Endothelial cell of umbilical vein (primary cell): ENCODE measurements around the gene UBXN2A. TPM values are rescaled to one million over a fixed set of nuclear protein-coding genes. Genes with fewer than 3 reads are reported as not detected.
"Not testable (repeated sequence)": the region's sequence is repeated elsewhere in the genome, so short reads cannot be mapped to it uniquely, and the experiment has no call there.

Experiments
- BruUV-seq: library from RNA; stranded (reverse); fragments of 400-500 nt; replicated peaks from 2 replicates; lab custom pipeline; 2021; lab: Mats Ljungman, UMichigan
- CTCF ChIA-PET: fragments of 300-600, 350-600 bp; sonication (Branson Sonifier 250); formaldehyde crosslinking; loops from one replicate; lab custom pipeline; 2021; ENCODE audit warnings: antibody characterized with exemption, inconsistent platforms; lab: Charles Lee
- POLR2A ChIA-PET: fragments of 300-600, 350-600 bp; sonication (Branson Sonifier 250); formaldehyde crosslinking; loops from one replicate; lab custom pipeline; 2021; ENCODE audit warnings: antibody characterized with exemption, inconsistent platforms; lab: Charles Lee
- DNase-seq: peaks from one replicate; pipeline ENCODE4 v3.0.0-alpha.2; 2011; ENCODE audit warnings: low read depth, low spot score
- FAIRE-seq: peaks from 2 replicates; lab custom pipeline; 2011; peaks lifted over from hg19 to GRCh38; lab: Jason Lieb, UNC
- H2AFZ ChIP-seq: 2 replicates; pipeline ENCODE4 v1.6.0; 2012; ENCODE audit warnings: low read depth, low read length, control low read depth, inconsistent platforms
- H3K27ac ChIP-seq: 2 replicates; pipeline ENCODE4 v1.5.1; 2011; ENCODE audit warnings: low read depth, mild to moderate bottlenecking, control low read depth, low read length, moderate library complexity; ENCODE audit not compliant: insufficient read depth
- H3K27me3 ChIP-seq, 2 experiments: 2 replicates each; pipeline versions ENCODE4 v1.6.0 to v1.6.1; 2011; ENCODE audit warnings: low read length in 2 of 2, mixed read lengths in 1 of 2; ENCODE audit not compliant: control insufficient read depth in 2 of 2, insufficient read depth in 2 of 2
- H3K36me3 ChIP-seq, 2 experiments: 2 replicates in 1 of 2; 3 replicates in 1 of 2; pipeline ENCODE4 v1.5.1; 2011; ENCODE audit warnings: low read length in 2 of 2, mild to moderate bottlenecking in 1 of 2, moderate library complexity in 1 of 2; ENCODE audit not compliant: control insufficient read depth in 2 of 2, insufficient read depth in 2 of 2; ENCODE audit errors: extremely low read depth in 1 of 2
- H3K4me1 ChIP-seq: 3 replicates; pipeline ENCODE4 v1.5.1; 2011; ENCODE audit warnings: mild to moderate bottlenecking, low read length; ENCODE audit not compliant: control insufficient read depth, insufficient read depth; ENCODE audit errors: extremely low read depth
- H3K4me2 ChIP-seq: 2 replicates; pipeline ENCODE4 v1.6.1; 2011; ENCODE audit warnings: low read length, control low read depth, mixed read lengths; ENCODE audit not compliant: insufficient read depth
- H3K4me3 ChIP-seq, 3 experiments: fragments of 200-600 bp in 1 of 3; sonication (generic), shearing (Covaris generic) in 1 of 3; replicated peaks in 1 of 3; 2 replicates each; pipeline ENCODE4 v1.5.1; 2011 to 2016; ENCODE audit warnings: control low read depth in 3 of 3, low read length in 3 of 3, mild to moderate bottlenecking in 2 of 3, inconsistent platforms in 1 of 3, low read depth in 1 of 3, moderate library complexity in 1 of 3; ENCODE audit not compliant: insufficient read depth in 1 of 3
- H3K79me2 ChIP-seq: 2 replicates; pipeline ENCODE4 v1.6.0; 2012; ENCODE audit warnings: low read length, inconsistent platforms; ENCODE audit not compliant: control insufficient read depth, insufficient read depth
- H3K9ac ChIP-seq: replicated peaks from 2 replicates; pipeline ENCODE3; 2011; ENCODE audit warnings: low read length, control low read depth; ENCODE audit not compliant: insufficient read depth; ENCODE audit errors: extremely low read depth
- H3K9me1 ChIP-seq: replicated peaks from 3 replicates; pipeline ENCODE4 v1.6.0; 2011; ENCODE audit warnings: mild to moderate bottlenecking, low read length; ENCODE audit not compliant: control insufficient read depth, insufficient read depth; ENCODE audit errors: extremely low read depth
- H3K9me3 ChIP-seq: replicated peaks from 2 replicates; pipeline ENCODE4 v1.5.1; 2012; ENCODE audit warnings: low read length, inconsistent platforms; ENCODE audit not compliant: control insufficient read depth, insufficient read depth
- H4K20me1 ChIP-seq: replicated peaks from 2 replicates; pipeline ENCODE3; 2011; ENCODE audit warnings: mild to moderate bottlenecking, low read length; ENCODE audit not compliant: control insufficient read depth, insufficient read depth; ENCODE audit errors: extremely low read depth
- JUN ChIP-seq: IDR thresholded peaks from 2 replicates; pipeline ENCODE4 v1.6.1; 2011; ENCODE audit warnings: borderline replicate concordance, low read depth; ENCODE audit not compliant: insufficient read length, insufficient read depth
- POLR2A ChIP-seq: IDR thresholded peaks from 2 replicates; pipeline ENCODE4 v1.6.1; 2012; ENCODE audit warnings: low read depth, mild to moderate bottlenecking, control low read depth, low read length
- POLR2AphosphoS5 ChIP-seq: IDR thresholded peaks from 2 replicates; pipeline ENCODE4 v1.6.1; 2012; ENCODE audit warnings: low read depth, mild to moderate bottlenecking, control low read depth, low read length, moderate library complexity; ENCODE audit not compliant: insufficient read depth
- dilution Hi-C: fragments of 300-500 bp; cut with MboI; formaldehyde crosslinking; loops from one replicate; pipeline ENCODE4 v1.15.0; 2019; ENCODE audit warnings: low sequenced_read_pairs; ENCODE audit not compliant: extremely low pct_ligation_motif_present
- intact Hi-C: fragments of 100-400 bp; cut with micrococcal nuclease; formaldehyde crosslinking; loops from one replicate; pipeline ENCODE4 v1.10.0; 2022
- polyA plus RNA-seq, 4 experiments: library from polyadenylated mRNA; depleted of rRNA in 3 of 4; stranded (reverse) in 3 of 4; unstranded in 1 of 4; fragments of >200 nt; gene quantifications; 2 replicates each; pipeline versions ENCODE4 v1.2.1 to v1.2.3, GENCODE V29; 2011 to 2012; ENCODE audit warnings: missing spikeins in 1 of 4
- total RNA-seq: library from RNA; stranded (reverse); gene quantifications from 2 replicates; pipeline ENCODE4 v1.2.3, GENCODE V29; 2021
- TF ChIP-seq, protein P1 (sequence below): IDR thresholded peaks from 2 replicates; pipeline ENCODE4 v1.6.1; 2011; ENCODE audit not compliant: insufficient read depth, insufficient read length
- TF ChIP-seq, protein P2 (sequence below), 2 donors: IDR thresholded peaks; 1 replicate in 1 of 2; 2 replicates in 1 of 2; pipeline ENCODE4 v1.5.1; 2011; ENCODE audit warnings: low read length in 2 of 2, mild to moderate bottlenecking in 2 of 2, moderate library complexity in 2 of 2, control low read depth in 1 of 2, inconsistent platforms in 1 of 2, low read depth in 1 of 2; ENCODE audit not compliant: insufficient read depth in 1 of 2; ENCODE audit errors: extremely low read depth in 1 of 2

Gene UBXN2A
- total and polyA plus RNA-seq, 2 donors (not counting 3 experiments of a cell fraction or from before 2014, with no cell fraction given), result 3.6 to 19.0 TPM

DNA sequence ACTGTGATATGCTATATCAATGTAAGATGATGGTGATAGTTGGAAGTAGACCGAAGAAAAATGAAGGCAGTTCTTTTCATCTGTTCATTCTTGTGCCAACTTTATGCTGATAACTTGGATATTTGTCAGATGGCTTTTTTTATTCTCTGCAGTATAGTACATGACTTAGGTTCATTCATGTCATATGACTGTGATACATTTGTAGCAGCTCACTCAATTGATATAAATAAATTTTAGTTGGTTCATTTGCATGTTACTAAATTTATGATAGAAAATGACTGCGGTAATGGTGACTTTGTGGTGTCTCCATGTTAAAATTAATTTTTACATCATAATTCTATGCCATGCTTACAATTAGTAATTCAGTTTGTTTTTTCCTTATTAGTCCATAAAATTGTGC lies 7.1 kb downstream of the UBXN2A start:
- DNase-seq (no peak), FAIRE-seq (no peak)
- no peak overlapping the region for H3K27ac ChIP-seq
- H3K4me1 ChIP-seq, result no peaks in the 10 kb centered on the region
- CTCF ChIA-PET, result no interaction called here
- no peaks in the 10 kb centered on the region for H3K36me3 ChIP-seq
- dilution Hi-C loops (no loop called here), intact Hi-C loops (no loop called here)
- no peaks in the 10 kb centered on the region for H4K20me1 ChIP-seq
- H2AFZ ChIP-seq, result no peak overlapping the region
- peaks cover 32% of the 10 kb centered on the region for H3K79me2 ChIP-seq
- BruUV-seq, result no TSS peak
- TF ChIP-seq, protein P1, sequence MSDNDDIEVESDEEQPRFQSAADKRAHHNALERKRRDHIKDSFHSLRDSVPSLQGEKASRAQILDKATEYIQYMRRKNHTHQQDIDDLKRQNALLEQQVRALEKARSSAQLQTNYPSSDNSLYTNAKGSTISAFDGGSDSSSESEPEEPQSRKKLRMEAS, result no peak
- TF ChIP-seq JUN (no peak), POLR2A (no peak), POLR2AphosphoS5 (no peak)
- TF ChIP-seq, protein P2, sequence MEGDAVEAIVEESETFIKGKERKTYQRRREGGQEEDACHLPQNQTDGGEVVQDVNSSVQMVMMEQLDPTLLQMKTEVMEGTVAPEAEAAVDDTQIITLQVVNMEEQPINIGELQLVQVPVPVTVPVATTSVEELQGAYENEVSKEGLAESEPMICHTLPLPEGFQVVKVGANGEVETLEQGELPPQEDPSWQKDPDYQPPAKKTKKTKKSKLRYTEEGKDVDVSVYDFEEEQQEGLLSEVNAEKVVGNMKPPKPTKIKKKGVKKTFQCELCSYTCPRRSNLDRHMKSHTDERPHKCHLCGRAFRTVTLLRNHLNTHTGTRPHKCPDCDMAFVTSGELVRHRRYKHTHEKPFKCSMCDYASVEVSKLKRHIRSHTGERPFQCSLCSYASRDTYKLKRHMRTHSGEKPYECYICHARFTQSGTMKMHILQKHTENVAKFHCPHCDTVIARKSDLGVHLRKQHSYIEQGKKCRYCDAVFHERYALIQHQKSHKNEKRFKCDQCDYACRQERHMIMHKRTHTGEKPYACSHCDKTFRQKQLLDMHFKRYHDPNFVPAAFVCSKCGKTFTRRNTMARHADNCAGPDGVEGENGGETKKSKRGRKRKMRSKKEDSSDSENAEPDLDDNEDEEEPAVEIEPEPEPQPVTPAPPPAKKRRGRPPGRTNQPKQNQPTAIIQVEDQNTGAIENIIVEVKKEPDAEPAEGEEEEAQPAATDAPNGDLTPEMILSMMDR (IDR thresholded peaks at IDR 0.05; ENCODE audit: extremely low read depth in 1 of 2, insufficient read depth in 1 of 2, low read depth in 1 of 2, low read length in 2 of 2), result no peak
- H3K27me3 ChIP-seq, result no peaks in the 10 kb centered on the region
- H3K4me2 ChIP-seq, result no peak overlapping the region
- no peak overlapping the region for H3K9ac ChIP-seq
- H3K9me1 ChIP-seq, result no peaks in the 10 kb centered on the region
- H3K4me3 ChIP-seq, result no peak overlapping the region
- H3K9me3 ChIP-seq, result no peaks in the 10 kb centered on the region
- POLR2A ChIA-PET, result no interaction called here

GRCh38 chr2:23952558-23952957 lies 12.3 kb downstream of the UBXN2A start:
- H3K4me1 ChIP-seq, H3K27ac ChIP-seq, BruUV-seq, H2AFZ ChIP-seq, dilution Hi-C loops, H3K36me3 ChIP-seq, H3K9ac ChIP-seq, DNase-seq, H3K9me1 ChIP-seq, intact Hi-C loops, H3K4me3 ChIP-seq, H3K27me3 ChIP-seq, H3K9me3 ChIP-seq, H4K20me1 ChIP-seq, FAIRE-seq, H3K4me2 ChIP-seq, POLR2A ChIA-PET: not testable (repeated sequence)
- CTCF ChIA-PET, result interaction anchor here (0.9 to 1.1 kb wide), 2 partner anchors 26 to 40 kb away, joined by 3 to 4 read pairs; partner anchors contain the start of gene ATAD2B
- H3K79me2 ChIP-seq, result peaks cover 14% of the 10 kb centered on the region
